MCF 10A (cell line): ENCODE measurements around the gene TBC1D4. TPM values are rescaled to one million over a fixed set of nuclear protein-coding genes. Genes with fewer than 3 reads are reported as not detected.
A peak's percentile ranks its signal among the peaks of the same experiment; 100 is the strongest.

Experiments used
- BruUV-seq: library from RNA; stranded (reverse); fragments of 400-500 nt; replicated peaks from 2 replicates; lab custom pipeline; 2021; lab: Mats Ljungman, UMichigan
- CTCF ChIA-PET: fragments of 300-600 bp; sonication (Branson Sonifier 250); formaldehyde crosslinking; extraction: SDS; loops from one replicate; lab custom pipeline; 2021; ENCODE audit warnings: antibody characterized with exemption, inconsistent platforms; lab: Yijun Ruan, JAX
- POLR2A ChIA-PET: fragments of 300-600, 350-650 bp; sonication (Branson Sonifier 250); formaldehyde crosslinking; extraction: SDS; loops from one replicate; lab custom pipeline; 2020; ENCODE audit warnings: antibody characterized with exemption, inconsistent platforms; lab: Yijun Ruan, JAX
- DNase-seq: peaks from one replicate; pipeline ENCODE4 v3.0.0-alpha.2; 2018; ENCODE audit not compliant: unreplicated experiment
- H3K27ac Mint-ChIP-seq: one replicate; pipeline ENCODE4 v1.8.0; 2022; ENCODE audit warnings: mild to moderate bottlenecking, low read depth, mixed read lengths; ENCODE audit not compliant: unreplicated experiment
- H3K27me3 Mint-ChIP-seq: one replicate; pipeline ENCODE4 v1.8.0; 2022; ENCODE audit warnings: mixed read lengths; ENCODE audit not compliant: insufficient read depth, unreplicated experiment
- H3K36me3 Mint-ChIP-seq: one replicate; pipeline ENCODE4 v1.8.0; 2022; ENCODE audit warnings: mild to moderate bottlenecking, moderate library complexity, mixed read lengths; ENCODE audit not compliant: insufficient read depth, unreplicated experiment
- H3K4me1 Mint-ChIP-seq: one replicate; pipeline ENCODE4 v1.8.0; 2022; ENCODE audit warnings: mixed read lengths; ENCODE audit not compliant: insufficient read depth, unreplicated experiment
- H3K4me3 Mint-ChIP-seq: one replicate; pipeline ENCODE4 v1.8.0; 2022; ENCODE audit warnings: mild to moderate bottlenecking, moderate library complexity, mixed read lengths; ENCODE audit not compliant: unreplicated experiment
- H3K9me3 Mint-ChIP-seq: one replicate; pipeline ENCODE4 v1.8.0; 2022; ENCODE audit warnings: mixed read lengths; ENCODE audit not compliant: unreplicated experiment
- CTCF ChIP-seq: fragments of 200-600 bp; IDR thresholded peaks from one replicate; pipeline ENCODE4 v1.8.0; 2022; ENCODE audit warnings: antibody characterized with exemption, mild to moderate bottlenecking; ENCODE audit not compliant: unreplicated experiment
- intact Hi-C: fragments of 100-400 bp; cut with micrococcal nuclease; formaldehyde crosslinking; loops from 2 replicates; pipeline ENCODE4 v1.14.1; 2022
- total RNA-seq: library from RNA; stranded (reverse); gene quantifications from 2 replicates; pipeline ENCODE4 v1.2.3, GENCODE V29; 2022

TBC1D4 gene
- total RNA-seq, 1 experiment from 2014 or later, result 9.3 TPM

- CTCF ChIA-PET, result interaction anchor here (0.6 to 1.9 kb wide), 8 partner anchors 8 to 254 kb away, joined by 3 to 8 read pairs (median 5); no protein-coding TSS in a partner anchor
- POLR2A ChIA-PET, result interaction anchor here (0.5 to 1.0 kb wide), 3 partner anchors 28 to 219 kb away, joined by 3 to 4 read pairs (median 3); no protein-coding TSS in a partner anchor
These were observed 124.2 kb downstream of the TBC1D4 start for GRCh38 chr13:75357576-75358289.

GRCh38 chr13:75356421-75356820, 125.5 kb downstream of the TBC1D4 start:
- no peaks in the 10 kb centered on the region for H3K36me3 Mint-ChIP-seq
- no peak for TF ChIP-seq CTCF
- H3K4me3 Mint-ChIP-seq, result no peak overlapping the region
- no peaks in the 10 kb centered on the region for H3K9me3 Mint-ChIP-seq
- no peak overlapping the region for H3K27ac Mint-ChIP-seq
- ChIA-PET CTCF (interaction anchor here (0.6 to 1.3 kb wide), 3 partner anchors 13 to 71 kb away, joined by 3 to 5 read pairs (median 4); no protein-coding TSS in a partner anchor), POLR2A (no interaction called here)
- no peak for DNase-seq
- no TSS peak for BruUV-seq
- peaks cover 21% of the 10 kb centered on the region for H3K4me1 Mint-ChIP-seq
- H3K27me3 Mint-ChIP-seq, result no peaks in the 10 kb centered on the region
- intact Hi-C loops, result no loop called here

More at GRCh38 chr13:75357576-75358289, 124.2 kb downstream of the TBC1D4 start:
- BruUV-seq, result no TSS peak
- H3K4me3 Mint-ChIP-seq, result no peak overlapping the region
- H3K4me1 Mint-ChIP-seq, result peaks cover 21% of the 10 kb centered on the region
- no peaks in the 10 kb centered on the region for H3K9me3 Mint-ChIP-seq
- H3K27me3 Mint-ChIP-seq, result no peaks in the 10 kb centered on the region
- peak; percentile 46 for TF ChIP-seq CTCF
- H3K27ac Mint-ChIP-seq, result no peak overlapping the region
- peak; percentile 87 for DNase-seq
- intact Hi-C loops, result no loop called here
- no peaks in the 10 kb centered on the region for H3K36me3 Mint-ChIP-seq

GRCh38 chr13:75355609-75356008, 126.4 kb downstream of the TBC1D4 start:
- intact Hi-C loops, result no loop called here
- Mint-ChIP-seq H3K27ac (no peak overlapping the region), H3K4me1 (peaks cover 21% of the 10 kb centered on the region), H3K9me3 (no peaks in the 10 kb centered on the region), H3K36me3 (no peaks in the 10 kb centered on the region), H3K27me3 (no peaks in the 10 kb centered on the region), H3K4me3 (no peak overlapping the region)
- ChIA-PET POLR2A (interaction anchor here (1.1 kb wide), 1 partner anchor 15 kb away, joined by 3 read pairs; no protein-coding TSS in a partner anchor), CTCF (no interaction called here)
- no TSS peak for BruUV-seq
- DNase-seq, result no peak
- no peak for TF ChIP-seq CTCF

GRCh38 chr13:75353781-75354193, 128.2 kb downstream of the TBC1D4 start:
- POLR2A ChIA-PET, result no interaction called here
- TF ChIP-seq CTCF, result no peak
- CTCF ChIA-PET, result no interaction called here
- Mint-ChIP-seq H3K4me3 (no peak overlapping the region), H3K27me3 (no peaks in the 10 kb centered on the region), H3K9me3 (no peaks in the 10 kb centered on the region), H3K36me3 (peaks cover 1% of the 10 kb centered on the region), H3K4me1 (peaks cover 14% of the 10 kb centered on the region), H3K27ac (no peak overlapping the region)
- BruUV-seq, result no TSS peak
- intact Hi-C loops, result no loop called here
- no peak for DNase-seq
